ENCODE data around the gene ECE1. TPM values are rescaled to one million over a fixed set of nuclear protein-coding genes. Genes with fewer than 3 reads are reported as not detected.
A peak's percentile ranks its signal among the peaks of the same experiment; 100 is the strongest.
"Not testable (repeated sequence)": the region's sequence is repeated elsewhere in the genome, so short reads cannot be mapped to it uniquely, and the experiment has no call there.

Gene ECE1
- total RNA-seq, 1 experiment from 2014 or later: 101 TPM

- Mint-ChIP-seq H3K36me3 (ENCODE audit: insufficient read depth, unreplicated experiment) (peaks cover 14% of the 10 kb centered on the region), H3K9me3 (ENCODE audit: low read depth, unreplicated experiment) (no peaks in the 10 kb centered on the region), H3K27ac (ENCODE audit: unreplicated experiment) (peak overlapping the region; percentile 36), H3K4me3 (ENCODE audit: low read depth, unreplicated experiment) (peak overlapping the region; percentile 76), H3K27me3 (ENCODE audit: unreplicated experiment) (no peaks in the 10 kb centered on the region), H3K4me1 (ENCODE audit: low read depth, unreplicated experiment) (peaks cover 30% of the 10 kb centered on the region)
- no peak for DNase-seq
- no TSS peak for BruUV-seq (replicated peaks)
- intact Hi-C loops (cut with micrococcal nuclease; ENCODE audit: unreplicated experiment): loop anchor here (5.0 kb wide), 1 partner anchor 47 kb away; no protein-coding TSS in a partner anchor
- CTCF ChIA-PET: no interaction called here
- no peak for TF ChIP-seq CTCF (IDR thresholded peaks at IDR 0.05; ENCODE audit: unreplicated experiment)
Observed at GRCh38 chr1:21290546-21290944, 282 bp upstream of the ECE1 start.

- H3K27ac Mint-ChIP-seq (ENCODE audit: unreplicated experiment): no peak overlapping the region
- no TSS peak for BruUV-seq (replicated peaks)
- peaks cover 20% of the 10 kb centered on the region for H3K4me1 Mint-ChIP-seq (ENCODE audit: low read depth, unreplicated experiment)
- no peaks in the 10 kb centered on the region for H3K9me3 Mint-ChIP-seq (ENCODE audit: low read depth, unreplicated experiment)
- CTCF ChIA-PET: no interaction called here
- intact Hi-C loops (cut with micrococcal nuclease; ENCODE audit: unreplicated experiment): no loop called here
- no peak for TF ChIP-seq CTCF (IDR thresholded peaks at IDR 0.05; ENCODE audit: unreplicated experiment)
- H3K27me3 Mint-ChIP-seq (ENCODE audit: unreplicated experiment): no peaks in the 10 kb centered on the region
- H3K4me3 Mint-ChIP-seq (ENCODE audit: low read depth, unreplicated experiment): peak overlapping the region; percentile 76
- H3K36me3 Mint-ChIP-seq (ENCODE audit: insufficient read depth, unreplicated experiment): peaks cover 14% of the 10 kb centered on the region
- DNase-seq: no peak
Observed at GRCh38 chr1:21289127-21289526, 1.1 kb downstream of the ECE1 start.

- no peak for DNase-seq
- CTCF ChIA-PET: interaction anchor here (0.9 kb wide), 1 partner anchor 18 kb away, joined by 3 read pairs; no protein-coding TSS in a partner anchor
- no peak for TF ChIP-seq CTCF (IDR thresholded peaks at IDR 0.05; ENCODE audit: unreplicated experiment)
- Mint-ChIP-seq H3K27me3 (ENCODE audit: unreplicated experiment) (no peaks in the 10 kb centered on the region), H3K27ac (ENCODE audit: unreplicated experiment) (no peak overlapping the region), H3K36me3 (ENCODE audit: insufficient read depth, unreplicated experiment) (peaks cover 14% of the 10 kb centered on the region), H3K4me1 (ENCODE audit: low read depth, unreplicated experiment) (peaks cover 14% of the 10 kb centered on the region), H3K4me3 (ENCODE audit: low read depth, unreplicated experiment) (no peak overlapping the region), H3K9me3 (ENCODE audit: low read depth, unreplicated experiment) (no peaks in the 10 kb centered on the region)
- intact Hi-C loops (cut with micrococcal nuclease; ENCODE audit: unreplicated experiment): no loop called here
- TSS peak; percentile 25 for BruUV-seq (replicated peaks)
Observed at GRCh38 chr1:21287905-21288514, 2.3 kb downstream of the ECE1 start.

- CTCF ChIA-PET: not testable (repeated sequence)
Observed at GRCh38 chr1:21285386-21285785, 4.9 kb downstream of the ECE1 start.

GRCh38 chr1:21285055-21285372 lies 5.2 kb downstream of the ECE1 start:
- intact Hi-C loops (cut with micrococcal nuclease; ENCODE audit: unreplicated experiment): no loop called here
- peaks cover 14% of the 10 kb centered on the region for H3K4me1 Mint-ChIP-seq (ENCODE audit: low read depth, unreplicated experiment)
- no peak for DNase-seq
- H3K36me3 Mint-ChIP-seq (ENCODE audit: insufficient read depth, unreplicated experiment): peaks cover 16% of the 10 kb centered on the region
- H3K9me3 Mint-ChIP-seq (ENCODE audit: low read depth, unreplicated experiment): no peaks in the 10 kb centered on the region
- no TSS peak for BruUV-seq (replicated peaks)
- no peaks in the 10 kb centered on the region for H3K27me3 Mint-ChIP-seq (ENCODE audit: unreplicated experiment)
- CTCF ChIA-PET: no interaction called here
- no peak for TF ChIP-seq CTCF (IDR thresholded peaks at IDR 0.05; ENCODE audit: unreplicated experiment)
- no peak overlapping the region for H3K27ac Mint-ChIP-seq (ENCODE audit: unreplicated experiment)
- no peak overlapping the region for H3K4me3 Mint-ChIP-seq (ENCODE audit: low read depth, unreplicated experiment)

More at GRCh38 chr1:21285386-21285785, 4.9 kb downstream of the ECE1 start:
- BruUV-seq (replicated peaks); H3K9me3 Mint-ChIP-seq (ENCODE audit: low read depth, unreplicated experiment); H3K4me1 Mint-ChIP-seq (ENCODE audit: low read depth, unreplicated experiment); H3K27me3 Mint-ChIP-seq (ENCODE audit: unreplicated experiment); intact Hi-C loops (cut with micrococcal nuclease; ENCODE audit: unreplicated experiment); H3K4me3 Mint-ChIP-seq (ENCODE audit: low read depth, unreplicated experiment); DNase-seq; H3K27ac Mint-ChIP-seq (ENCODE audit: unreplicated experiment): not testable (repeated sequence)
- peaks cover 16% of the 10 kb centered on the region for H3K36me3 Mint-ChIP-seq (ENCODE audit: insufficient read depth, unreplicated experiment)
